Lower leg skin (tissue), 3 donors: ENCODE measurements around the gene WDFY4.

ENCODE experiments used
- CTCF ChIP-seq, 3 donors: fragments of 450-650 bp; IDR thresholded peaks; one replicate each; pipeline ENCODE4 v1.5.1; 2016; ENCODE audit warnings: antibody characterized with exemption in 3 of 3, mild to moderate bottlenecking in 3 of 3, moderate library complexity in 2 of 3
- POLR2A ChIP-seq, 2 donors: fragments of 450-650 bp; IDR thresholded peaks; one replicate each; pipeline ENCODE4 v1.6.1; 2016 to 2017; ENCODE audit warnings: antibody characterized with exemption in 2 of 2, mild to moderate bottlenecking in 1 of 2, moderate library complexity in 1 of 2

- TF ChIP-seq CTCF (IDR thresholded peaks at IDR 0.05) (no peak), POLR2A (IDR thresholded peaks at IDR 0.05) (no peak)
These were observed 262.3 kb downstream of the WDFY4 start for GRCh38 chr10:48946891-48947500.
